Neural cell (in vitro differentiated cells): ENCODE results near the gene ZNF784.

Source experiments
- CTCF ChIP-seq: fragments of 450-650 bp; IDR thresholded peaks from 2 replicates; pipeline ENCODE4 v1.5.1; 2014; ENCODE audit warnings: antibody characterized with exemption, mild to moderate bottlenecking, moderate library complexity; ENCODE audit not compliant: poor library complexity, severe bottlenecking
- EP300 ChIP-seq: fragments of 450-650 bp; conservative IDR thresholded peaks from 2 replicates; pipeline ENCODE4 v1.6.1; 2014; ENCODE audit warnings: antibody characterized with exemption, mild to moderate bottlenecking, moderate library complexity; ENCODE audit not compliant: poor library complexity, severe bottlenecking
- EZH2 ChIP-seq: fragments of 200-600, 300-800 bp; shearing (Covaris generic), sonication (generic); IDR thresholded peaks from 2 replicates; pipeline ENCODE4 v1.6.1; 2014; ENCODE audit warnings: antibody characterized with exemption, low read length, borderline replicate concordance, mild to moderate bottlenecking; ENCODE audit not compliant: insufficient read depth, poor library complexity, severe bottlenecking
- MXI1 ChIP-seq: fragments of 450-650 bp; conservative IDR thresholded peaks from 2 replicates; pipeline ENCODE4 v1.6.1; 2014; ENCODE audit warnings: antibody characterized with exemption, mild to moderate bottlenecking; ENCODE audit not compliant: poor library complexity, severe bottlenecking
- POLR2AphosphoS5 ChIP-seq: IDR thresholded peaks from 2 replicates; pipeline ENCODE4 v1.6.1; 2012
- SMC3 ChIP-seq: fragments of 450-650 bp; conservative IDR thresholded peaks from 2 replicates; pipeline ENCODE4 v1.6.1; 2014; ENCODE audit warnings: antibody characterized with exemption, mild to moderate bottlenecking, moderate library complexity; ENCODE audit not compliant: poor library complexity
- TAF1 ChIP-seq: IDR thresholded peaks from 2 replicates; pipeline ENCODE4 v1.6.1; 2012; ENCODE audit warnings: low read depth
- TF ChIP-seq, protein P1 (sequence below): IDR thresholded peaks from 2 replicates; pipeline ENCODE4 v1.6.1; 2012; ENCODE audit warnings: borderline replicate concordance

DNA sequence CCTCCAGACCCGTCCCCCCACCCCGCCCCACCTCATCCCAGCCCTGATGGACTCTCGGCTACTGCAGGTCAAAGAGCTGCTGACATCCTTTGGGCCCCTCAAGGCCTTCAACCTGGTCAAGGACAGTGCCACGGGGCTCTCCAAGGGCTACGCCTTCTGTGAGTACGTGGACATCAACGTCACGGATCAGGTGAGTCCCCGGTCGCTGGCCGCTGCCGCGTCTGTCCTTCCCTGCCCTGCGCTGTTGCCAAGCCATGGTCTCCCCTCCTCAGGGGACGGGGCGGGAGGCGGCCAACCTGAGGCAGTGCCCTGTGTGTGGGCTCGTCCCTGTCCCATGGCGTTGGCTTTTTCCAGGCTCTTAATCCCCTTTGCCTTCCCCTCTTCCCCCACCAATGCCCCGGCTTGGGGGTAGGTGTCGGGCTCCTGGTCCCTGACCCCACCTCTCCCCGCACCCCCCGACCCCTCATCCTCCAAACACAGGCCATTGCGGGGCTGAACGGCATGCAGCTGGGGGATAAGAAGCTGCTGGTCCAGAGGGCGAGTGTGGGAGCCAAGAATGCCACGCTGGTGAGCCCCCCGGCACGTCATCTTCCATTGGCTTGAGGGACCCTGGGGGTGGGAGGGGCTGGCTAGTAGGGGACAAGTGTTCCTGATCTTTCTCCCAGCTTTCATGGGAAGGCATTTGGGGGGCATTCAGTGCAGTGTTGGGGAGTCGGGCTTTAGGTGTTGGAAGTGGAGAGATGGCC lies 44.4 kb upstream of the ZNF784 start:
- TF ChIP-seq CTCF (no peak), EP300 (no peak), EZH2 (no peak), TAF1 (no peak), SMC3 (no peak), POLR2AphosphoS5 (no peak), MXI1 (no peak)
- TF ChIP-seq, protein P1, sequence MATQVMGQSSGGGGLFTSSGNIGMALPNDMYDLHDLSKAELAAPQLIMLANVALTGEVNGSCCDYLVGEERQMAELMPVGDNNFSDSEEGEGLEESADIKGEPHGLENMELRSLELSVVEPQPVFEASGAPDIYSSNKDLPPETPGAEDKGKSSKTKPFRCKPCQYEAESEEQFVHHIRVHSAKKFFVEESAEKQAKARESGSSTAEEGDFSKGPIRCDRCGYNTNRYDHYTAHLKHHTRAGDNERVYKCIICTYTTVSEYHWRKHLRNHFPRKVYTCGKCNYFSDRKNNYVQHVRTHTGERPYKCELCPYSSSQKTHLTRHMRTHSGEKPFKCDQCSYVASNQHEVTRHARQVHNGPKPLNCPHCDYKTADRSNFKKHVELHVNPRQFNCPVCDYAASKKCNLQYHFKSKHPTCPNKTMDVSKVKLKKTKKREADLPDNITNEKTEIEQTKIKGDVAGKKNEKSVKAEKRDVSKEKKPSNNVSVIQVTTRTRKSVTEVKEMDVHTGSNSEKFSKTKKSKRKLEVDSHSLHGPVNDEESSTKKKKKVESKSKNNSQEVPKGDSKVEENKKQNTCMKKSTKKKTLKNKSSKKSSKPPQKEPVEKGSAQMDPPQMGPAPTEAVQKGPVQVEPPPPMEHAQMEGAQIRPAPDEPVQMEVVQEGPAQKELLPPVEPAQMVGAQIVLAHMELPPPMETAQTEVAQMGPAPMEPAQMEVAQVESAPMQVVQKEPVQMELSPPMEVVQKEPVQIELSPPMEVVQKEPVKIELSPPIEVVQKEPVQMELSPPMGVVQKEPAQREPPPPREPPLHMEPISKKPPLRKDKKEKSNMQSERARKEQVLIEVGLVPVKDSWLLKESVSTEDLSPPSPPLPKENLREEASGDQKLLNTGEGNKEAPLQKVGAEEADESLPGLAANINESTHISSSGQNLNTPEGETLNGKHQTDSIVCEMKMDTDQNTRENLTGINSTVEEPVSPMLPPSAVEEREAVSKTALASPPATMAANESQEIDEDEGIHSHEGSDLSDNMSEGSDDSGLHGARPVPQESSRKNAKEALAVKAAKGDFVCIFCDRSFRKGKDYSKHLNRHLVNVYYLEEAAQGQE: no peak
